Right lobe of liver (tissue), 4 donors: Measurements from ENCODE around the gene STX11.

ENCODE experiments used
- CTCF ChIP-seq, 4 donors: fragments of 200-600 bp in 3 of 4; fragments of 450-650 bp in 1 of 4; IDR thresholded peaks; one replicate each; pipeline versions ENCODE4 v1.5.1 to v1.8.0; 2016 to 2022; ENCODE audit warnings: antibody characterized with exemption in 4 of 4, mild to moderate bottlenecking in 2 of 4
- POLR2A ChIP-seq: fragments of 450-650 bp; IDR thresholded peaks from one replicate; pipeline ENCODE4 v1.6.1; 2017; ENCODE audit warnings: antibody characterized with exemption, mild to moderate bottlenecking
- donor health status: DM: no; HTN: no; CAD: no.
- donor health status: DM: no; HTN: no; CAD: no.
- donor health status: DM: no; HTN: yes; CAD: no.

GRCh38 chr6:144185133-144185836 is 35.0 kb downstream of the STX11 start:
- TF ChIP-seq CTCF (IDR thresholded peaks at IDR 0.05): no peak
- TF ChIP-seq POLR2A: no peak
